ENCODE results near the gene METRNL.
"Not testable (repeated sequence)": the region's sequence is repeated elsewhere in the genome, so short reads cannot be mapped to it uniquely, and the experiment has no call there.

METRNL gene

DNA sequence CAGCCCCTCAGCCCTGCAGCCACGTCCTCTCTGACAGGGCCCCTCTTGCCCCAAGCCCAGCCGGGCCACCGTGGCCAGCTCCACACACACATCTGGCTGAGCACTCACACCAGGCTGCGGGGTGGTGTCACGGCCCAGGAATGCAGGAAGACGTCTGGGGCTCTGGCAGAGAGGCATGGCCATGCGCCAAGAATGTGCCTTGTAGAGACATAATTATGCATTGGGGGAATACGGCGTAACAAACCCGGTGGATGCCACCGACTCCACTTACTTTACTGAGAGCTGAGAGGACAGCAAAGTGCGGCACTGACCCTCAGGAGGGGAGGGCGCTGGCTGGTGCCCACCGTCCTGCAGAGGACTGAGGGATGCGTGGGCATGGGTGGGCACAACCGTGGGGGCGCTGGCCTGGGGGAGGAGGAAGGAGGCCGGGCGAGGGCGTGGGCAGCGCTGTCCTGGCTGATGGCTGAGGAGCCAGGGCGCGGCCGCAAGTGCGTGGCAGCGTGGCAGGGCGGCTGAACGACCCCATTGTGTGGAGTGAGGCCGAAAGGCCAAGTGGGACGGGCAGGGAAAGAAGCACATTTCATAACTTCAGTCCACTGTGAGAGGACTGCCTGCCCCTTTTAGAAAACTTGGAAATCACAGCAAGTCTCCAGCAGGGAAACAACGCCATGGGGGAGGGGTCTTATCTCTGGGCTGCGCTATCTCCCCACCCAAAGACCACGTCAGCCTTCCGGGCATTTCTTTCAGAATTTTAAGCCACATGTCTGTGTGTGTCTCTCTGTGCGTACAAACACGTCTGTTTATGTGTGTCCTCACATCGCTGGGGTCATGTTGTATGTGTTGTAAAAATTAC, 30.6 kb downstream of the METRNL start:
- peak; percentile 95 for DNase-seq

- no peak for DNase-seq
Observed at GRCh38 chr17:83110735-83111134, 31.3 kb downstream of the METRNL start.

- no peak for DNase-seq
Observed at GRCh38 chr17:83111516-83112282, 32.3 kb downstream of the METRNL start.

- DNase-seq, result no peak
Observed at GRCh38 chr17:83113381-83113780, 34.0 kb downstream of the METRNL start.

DNA sequence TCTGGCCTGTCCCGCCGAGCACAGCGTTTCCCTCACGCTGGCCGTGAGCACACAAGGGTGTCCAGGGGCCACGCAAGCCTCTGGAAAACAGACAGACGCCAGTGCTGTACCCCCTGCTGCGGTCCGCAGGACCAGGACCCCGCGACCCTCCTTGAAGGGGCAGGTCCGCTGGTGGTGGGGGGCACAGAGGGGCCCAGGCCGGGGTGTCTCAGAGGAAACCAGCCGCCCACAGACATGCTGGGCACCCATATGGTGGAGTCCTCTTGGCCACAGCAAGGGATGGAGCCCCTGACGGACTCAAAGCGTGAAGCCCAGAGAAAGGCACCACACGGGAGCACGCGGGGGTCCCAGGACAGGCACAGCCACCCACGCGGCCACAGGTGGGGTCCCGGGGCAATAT, 34.4 kb downstream of the METRNL start:
- DNase-seq, result no peak

GRCh38 chr17:83114706-83115105, 35.3 kb downstream of the METRNL start:
- no peak for DNase-seq

DNA sequence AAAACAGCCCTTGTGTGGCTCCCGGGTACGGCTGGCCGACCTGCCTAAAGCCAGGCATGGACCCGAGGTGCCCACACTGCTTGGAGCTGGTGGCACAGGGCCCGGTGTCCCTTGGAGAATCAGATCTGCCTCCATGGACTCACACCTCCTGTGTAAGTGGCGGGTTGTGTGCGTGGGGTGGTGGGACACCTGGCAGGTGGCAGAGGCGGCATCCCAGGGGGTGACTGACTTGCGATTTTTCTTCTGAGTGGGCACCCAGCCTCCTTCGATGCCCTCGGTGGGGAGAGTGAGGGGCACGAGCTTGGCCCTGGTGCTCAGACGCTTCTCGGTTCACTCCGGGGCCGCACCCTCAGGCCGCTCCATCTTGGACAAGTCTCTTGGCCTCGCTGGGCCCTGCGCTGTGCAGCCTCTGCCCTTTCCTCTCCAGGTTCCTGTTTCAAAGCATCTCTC, 35.8 kb downstream of the METRNL start:
- DNase-seq, result no peak

- DNase-seq, result no peak
Observed at GRCh38 chr17:83115832-83116231, 36.4 kb downstream of the METRNL start.

DNA sequence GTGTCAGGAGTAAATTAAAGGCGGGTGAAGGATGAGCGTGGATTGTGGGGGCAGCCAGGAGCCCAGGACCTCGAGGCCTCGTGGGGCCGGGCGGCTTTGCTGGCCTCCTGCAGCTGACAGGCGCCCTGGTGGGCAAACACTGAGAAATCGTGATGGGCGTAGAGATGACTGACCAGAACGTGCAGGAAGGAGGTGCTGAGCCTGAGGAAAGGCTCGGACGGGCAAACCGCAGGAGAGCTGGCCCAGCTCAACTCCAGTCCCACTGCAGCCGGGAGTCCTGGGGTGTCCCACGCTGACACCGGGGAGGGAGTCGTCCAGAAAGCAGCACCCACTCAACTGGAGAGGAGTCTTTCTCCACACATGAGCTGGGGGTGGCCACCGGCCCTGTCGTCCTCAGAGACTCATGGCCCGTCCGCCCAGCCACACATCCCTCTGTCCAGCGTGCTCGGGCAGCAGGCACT, 36.9 kb downstream of the METRNL start:
- DNase-seq, result no peak

GRCh38 chr17:83116783-83117555, 37.6 kb downstream of the METRNL start:
- no peak for DNase-seq

- no peak for DNase-seq
Observed at GRCh38 chr17:83117583-83117982, 38.2 kb downstream of the METRNL start.

DNA sequence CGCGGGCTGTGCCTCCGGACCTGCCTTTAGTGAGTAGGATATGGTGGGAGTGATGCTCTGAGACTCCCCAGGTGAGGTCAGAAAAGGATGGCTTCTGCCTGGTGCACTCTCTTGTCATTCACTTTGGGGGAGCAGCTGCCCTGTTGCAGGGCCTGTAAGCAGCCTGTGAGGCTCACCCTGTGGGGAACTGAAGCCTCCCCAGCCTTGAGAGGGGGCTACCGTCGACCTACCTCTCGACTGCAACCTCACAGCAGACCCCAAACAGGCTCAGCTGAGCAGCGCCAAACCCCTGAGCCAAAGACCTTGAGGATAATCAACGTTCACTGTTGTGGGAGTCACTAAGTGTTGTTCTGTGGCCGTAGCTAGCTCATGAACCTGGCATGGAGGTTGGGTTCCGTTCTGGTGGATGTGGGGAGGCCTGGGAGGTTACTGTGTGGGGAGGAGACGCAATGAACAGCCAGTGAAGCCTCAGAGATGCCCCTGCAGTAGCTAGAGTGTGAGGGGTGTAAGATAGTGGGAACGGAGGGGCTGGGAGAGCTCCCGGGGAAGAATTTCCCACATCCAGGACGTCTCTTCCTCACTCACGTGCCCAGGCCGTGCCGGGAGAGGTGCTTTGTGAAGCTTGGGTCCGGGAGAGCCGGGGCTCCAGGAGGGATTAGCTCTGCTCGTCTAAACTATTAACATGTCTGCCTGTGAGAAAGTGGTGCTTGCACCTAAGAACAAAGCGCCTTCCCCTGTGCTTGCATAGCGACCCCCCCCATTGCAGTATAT, 38.8 kb downstream of the METRNL start:
- DNase-seq, result no peak

DNA sequence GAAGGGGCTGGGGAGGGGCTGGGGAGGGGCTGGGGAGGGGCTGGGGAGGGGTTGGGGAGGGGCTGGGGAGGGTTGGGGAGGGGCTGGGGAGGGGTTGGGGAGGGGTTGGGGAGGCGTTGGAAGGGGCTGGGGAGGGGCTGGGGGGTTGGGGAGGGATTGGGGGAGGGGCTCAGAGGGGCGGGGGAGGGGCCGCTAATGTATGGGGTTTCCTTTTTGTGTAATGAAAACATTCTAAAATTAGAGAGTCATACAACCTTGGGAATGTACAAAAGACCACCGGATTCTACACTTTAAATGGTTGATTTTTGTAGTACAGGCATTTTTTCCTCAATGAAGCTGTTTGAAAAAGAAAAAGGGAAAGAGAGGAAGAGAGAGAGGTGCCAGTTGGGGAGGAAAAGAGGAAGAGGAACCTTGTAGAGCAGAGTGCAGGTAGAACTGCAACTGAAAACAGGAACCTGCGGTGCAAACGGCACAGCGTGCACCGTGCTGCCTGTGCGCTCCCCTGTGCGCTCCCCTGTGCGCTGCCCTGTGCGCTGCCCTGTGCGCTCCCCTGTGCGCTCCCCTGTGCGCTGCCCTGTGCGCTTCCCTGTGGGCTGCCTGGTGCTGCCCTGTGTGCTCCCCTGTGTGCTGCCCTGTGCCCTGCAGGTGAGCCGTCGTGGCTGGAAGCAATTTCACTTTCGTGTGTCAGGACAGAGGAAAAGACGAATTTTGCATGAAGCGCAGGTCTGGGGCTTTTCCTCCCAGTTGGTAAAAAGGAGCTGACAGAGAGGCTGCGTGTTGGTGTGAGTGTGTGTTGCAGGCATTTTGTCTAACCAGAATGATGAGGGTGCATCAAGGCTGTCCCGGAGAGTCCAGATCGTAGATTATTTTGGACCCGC, 40.8 kb downstream of the METRNL start:
- DNase-seq, result no peak

GRCh38 chr17:83121473-83121872, 42.1 kb downstream of the METRNL start:
- DNase-seq, result not testable (repeated sequence)

DNA sequence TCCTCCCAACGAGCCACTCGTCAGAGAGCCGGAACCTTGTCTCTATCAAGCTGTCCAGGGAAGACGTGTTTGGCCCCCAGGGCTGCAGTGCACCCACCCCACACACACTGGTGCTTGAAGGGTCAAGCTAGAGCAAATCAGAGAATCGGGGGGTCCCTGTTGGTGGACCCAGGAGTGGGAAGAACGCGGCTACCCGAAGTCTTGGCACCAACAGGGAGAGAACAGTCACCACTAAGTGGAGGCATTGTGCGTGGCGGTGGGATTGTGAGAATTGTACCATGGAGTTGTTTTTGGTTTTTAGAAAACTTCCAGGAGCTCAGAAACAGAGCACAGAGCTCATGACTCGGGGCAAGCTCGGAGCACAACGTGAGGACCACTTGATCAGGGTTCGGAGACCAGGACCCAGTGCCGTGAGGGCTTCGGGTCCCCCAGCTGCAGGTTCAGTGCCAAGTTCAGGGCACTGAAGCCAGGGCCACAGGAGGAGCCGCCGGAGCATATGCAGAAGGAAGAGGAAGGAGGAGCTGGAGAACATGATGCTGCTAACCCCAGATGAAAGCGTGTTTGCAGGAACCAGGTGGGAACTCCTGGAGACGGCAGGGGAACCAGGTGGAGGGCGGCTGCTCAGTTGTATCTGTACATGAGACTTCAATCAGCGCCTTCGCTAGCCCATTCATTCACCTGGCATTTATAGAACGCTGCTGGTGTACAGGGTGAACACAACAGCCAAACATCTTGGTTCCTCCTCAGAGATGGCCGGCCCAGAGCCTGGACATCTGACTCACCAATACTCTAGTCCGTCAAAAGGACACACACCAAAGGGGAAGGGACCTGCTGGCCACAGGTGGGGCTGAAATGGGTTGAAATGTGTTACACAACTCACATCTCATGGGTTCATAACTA, 42.8 kb downstream of the METRNL start:
- DNase-seq, result no peak

GRCh38 chr17:83122834-83123233, 43.4 kb downstream of the METRNL start:
- no peak for DNase-seq

DNA sequence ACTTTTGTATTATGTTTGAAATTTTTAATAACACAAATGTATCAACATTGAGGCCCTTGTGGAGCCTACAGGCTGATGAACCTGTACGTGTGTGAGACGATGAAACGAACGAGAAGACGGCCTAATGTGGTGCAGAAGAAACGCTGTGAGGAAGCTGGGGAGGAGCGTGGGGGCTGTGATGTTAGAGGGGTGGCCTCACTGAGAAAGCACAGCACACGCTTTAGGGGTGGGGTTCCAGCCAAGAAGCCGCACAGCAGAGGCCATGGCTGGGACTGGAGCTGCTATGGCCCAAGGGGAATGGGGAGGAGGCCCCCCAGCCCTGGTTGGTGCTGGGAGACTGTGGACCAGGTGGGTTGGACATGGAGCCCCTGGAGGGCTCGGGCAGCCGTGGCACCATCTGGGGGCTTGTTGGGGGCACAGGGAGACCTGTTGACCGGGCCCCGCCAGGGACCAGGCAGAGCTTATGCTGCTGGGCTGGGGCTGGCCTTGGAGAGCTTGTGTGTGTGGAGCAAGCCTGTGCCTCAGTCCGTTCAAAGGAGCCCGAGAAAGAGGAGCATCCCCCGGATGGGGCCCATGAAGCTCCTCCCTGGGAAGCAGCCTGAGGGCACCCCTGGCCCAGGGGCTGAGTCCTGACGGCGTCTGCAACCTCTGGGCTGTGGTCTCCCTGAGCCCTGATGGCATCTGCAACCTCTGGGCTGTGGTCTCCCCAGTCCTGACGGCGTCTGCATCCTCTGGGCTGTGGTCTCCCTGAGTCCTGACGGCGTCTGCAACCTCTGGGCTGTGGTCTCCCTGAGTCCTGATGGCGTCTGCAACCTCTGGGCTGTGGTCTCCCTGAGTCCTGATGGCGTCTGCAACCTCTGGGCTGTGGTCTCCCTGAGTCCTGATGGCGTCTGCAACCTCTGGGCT, 44.7 kb downstream of the METRNL start:
- DNase-seq, result no peak

- no peak for DNase-seq
Observed at GRCh38 chr17:83124871-83125514, 45.6 kb downstream of the METRNL start.

Data from NCI-H226 (cell line).